IMR-90 (cell line): Measurements from ENCODE around the gene GRID1.

Source experiments
- CEBPB ChIP-seq: IDR thresholded peaks from 2 replicates; pipeline ENCODE4 v1.6.1; 2012; ENCODE audit warnings: low read depth, low read length, improper control_type of control experiment
- CHD1 ChIP-seq: IDR thresholded peaks from 2 replicates; pipeline ENCODE4 v1.6.1; 2012; ENCODE audit warnings: low read depth, low read length, improper control_type of control experiment
- FOS ChIP-seq: fragments of 150-350 bp; IDR thresholded peaks from 2 replicates; pipeline ENCODE4 v1.6.1; 2016; ENCODE audit warnings: low read depth, low read length
- MAFK ChIP-seq: IDR thresholded peaks from 2 replicates; pipeline ENCODE4 v1.6.1; 2012; ENCODE audit warnings: low read depth, low read length, improper control_type of control experiment
- MXI1 ChIP-seq: IDR thresholded peaks from 2 replicates; pipeline ENCODE4 v1.6.1; 2012; ENCODE audit warnings: low read depth, mild to moderate bottlenecking, low read length, moderate library complexity, borderline replicate concordance
- NFE2L2 ChIP-seq: fragments of 150-350 bp; IDR thresholded peaks from 2 replicates; pipeline ENCODE4 v1.6.1; 2016; ENCODE audit warnings: low read depth, mild to moderate bottlenecking, low read length
- POLR2A ChIP-seq: IDR thresholded peaks from 2 replicates; pipeline ENCODE4 v1.6.1; 2012; ENCODE audit warnings: mild to moderate bottlenecking, low read depth, low read length
- RAD21 ChIP-seq: IDR thresholded peaks from 2 replicates; pipeline ENCODE4 v1.6.1; 2012; ENCODE audit warnings: low read length, improper control_type of control experiment
- RCOR1 ChIP-seq: IDR thresholded peaks from 2 replicates; pipeline ENCODE4 v1.6.1; 2012; ENCODE audit warnings: mild to moderate bottlenecking, low read length, improper control_type of control experiment; ENCODE audit not compliant: insufficient replicate concordance
- RFX5 ChIP-seq: IDR thresholded peaks from 2 replicates; pipeline ENCODE4 v1.8.0; 2012; ENCODE audit warnings: low read depth, mild to moderate bottlenecking, low read length, moderate library complexity
- SMC3 ChIP-seq: fragments of 150-350 bp; IDR thresholded peaks from 2 replicates; pipeline ENCODE4 v1.6.1; 2016; ENCODE audit warnings: low read depth, mild to moderate bottlenecking, antibody characterized with exemption, low read length, moderate library complexity
- TF ChIP-seq, protein P1 (sequence below): conservative IDR thresholded peaks from 2 replicates; pipeline ENCODE4 v1.5.1; 2012; ENCODE audit warnings: mild to moderate bottlenecking, low read depth, low read length, improper control_type of control experiment
- TF ChIP-seq, protein P2 (sequence below): fragments of 150-350 bp; IDR thresholded peaks from 2 replicates; pipeline ENCODE4 v1.6.1; 2017; ENCODE audit warnings: mild to moderate bottlenecking, antibody characterized with exemption, low read length, low read depth
- TF ChIP-seq, protein P3 (sequence below): fragments of 150-350 bp; IDR thresholded peaks from 2 replicates; pipeline ENCODE4 v1.6.1; 2016; ENCODE audit warnings: low read depth, mild to moderate bottlenecking, low read length, moderate library complexity, borderline replicate concordance

DNA sequence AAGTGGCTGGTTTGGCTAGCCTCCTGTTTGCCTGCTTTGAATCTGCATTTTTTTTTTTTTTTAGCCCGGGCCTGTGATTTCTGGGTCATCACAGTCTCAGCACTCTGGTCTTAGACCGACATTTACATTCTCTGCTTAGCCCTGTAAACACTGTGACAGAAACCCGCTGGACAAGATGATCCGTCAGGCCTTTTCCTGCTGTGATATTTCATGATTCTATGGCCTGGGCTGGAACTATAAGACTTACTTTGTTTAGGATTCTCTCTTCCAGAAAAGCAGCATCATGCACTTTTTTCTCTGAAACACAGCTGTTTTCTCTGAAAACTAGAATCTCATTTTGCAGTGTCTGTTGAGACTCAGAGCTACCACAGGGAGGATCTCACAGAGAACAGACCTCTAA is 705.5 kb downstream of the GRID1 start:
- TF ChIP-seq, protein P1, sequence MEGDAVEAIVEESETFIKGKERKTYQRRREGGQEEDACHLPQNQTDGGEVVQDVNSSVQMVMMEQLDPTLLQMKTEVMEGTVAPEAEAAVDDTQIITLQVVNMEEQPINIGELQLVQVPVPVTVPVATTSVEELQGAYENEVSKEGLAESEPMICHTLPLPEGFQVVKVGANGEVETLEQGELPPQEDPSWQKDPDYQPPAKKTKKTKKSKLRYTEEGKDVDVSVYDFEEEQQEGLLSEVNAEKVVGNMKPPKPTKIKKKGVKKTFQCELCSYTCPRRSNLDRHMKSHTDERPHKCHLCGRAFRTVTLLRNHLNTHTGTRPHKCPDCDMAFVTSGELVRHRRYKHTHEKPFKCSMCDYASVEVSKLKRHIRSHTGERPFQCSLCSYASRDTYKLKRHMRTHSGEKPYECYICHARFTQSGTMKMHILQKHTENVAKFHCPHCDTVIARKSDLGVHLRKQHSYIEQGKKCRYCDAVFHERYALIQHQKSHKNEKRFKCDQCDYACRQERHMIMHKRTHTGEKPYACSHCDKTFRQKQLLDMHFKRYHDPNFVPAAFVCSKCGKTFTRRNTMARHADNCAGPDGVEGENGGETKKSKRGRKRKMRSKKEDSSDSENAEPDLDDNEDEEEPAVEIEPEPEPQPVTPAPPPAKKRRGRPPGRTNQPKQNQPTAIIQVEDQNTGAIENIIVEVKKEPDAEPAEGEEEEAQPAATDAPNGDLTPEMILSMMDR, result no peak
- TF ChIP-seq RCOR1, result no peak
- TF ChIP-seq NFE2L2, result no peak
- no peak for TF ChIP-seq RAD21
- TF ChIP-seq RFX5, result no peak
- no peak for TF ChIP-seq FOS
- no peak for TF ChIP-seq CEBPB
- TF ChIP-seq POLR2A, result no peak
- no peak for TF ChIP-seq MXI1
- no peak for TF ChIP-seq MAFK
- TF ChIP-seq, protein P2, sequence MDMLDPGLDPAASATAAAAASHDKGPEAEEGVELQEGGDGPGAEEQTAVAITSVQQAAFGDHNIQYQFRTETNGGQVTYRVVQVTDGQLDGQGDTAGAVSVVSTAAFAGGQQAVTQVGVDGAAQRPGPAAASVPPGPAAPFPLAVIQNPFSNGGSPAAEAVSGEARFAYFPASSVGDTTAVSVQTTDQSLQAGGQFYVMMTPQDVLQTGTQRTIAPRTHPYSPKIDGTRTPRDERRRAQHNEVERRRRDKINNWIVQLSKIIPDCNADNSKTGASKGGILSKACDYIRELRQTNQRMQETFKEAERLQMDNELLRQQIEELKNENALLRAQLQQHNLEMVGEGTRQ, result no peak
- TF ChIP-seq, protein P3, sequence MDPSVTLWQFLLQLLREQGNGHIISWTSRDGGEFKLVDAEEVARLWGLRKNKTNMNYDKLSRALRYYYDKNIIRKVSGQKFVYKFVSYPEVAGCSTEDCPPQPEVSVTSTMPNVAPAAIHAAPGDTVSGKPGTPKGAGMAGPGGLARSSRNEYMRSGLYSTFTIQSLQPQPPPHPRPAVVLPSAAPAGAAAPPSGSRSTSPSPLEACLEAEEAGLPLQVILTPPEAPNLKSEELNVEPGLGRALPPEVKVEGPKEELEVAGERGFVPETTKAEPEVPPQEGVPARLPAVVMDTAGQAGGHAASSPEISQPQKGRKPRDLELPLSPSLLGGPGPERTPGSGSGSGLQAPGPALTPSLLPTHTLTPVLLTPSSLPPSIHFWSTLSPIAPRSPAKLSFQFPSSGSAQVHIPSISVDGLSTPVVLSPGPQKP, result no peak
- TF ChIP-seq CHD1, result no peak
- no peak for TF ChIP-seq SMC3
